K562 (cell line): ENCODE measurements around the gene C6orf163. TPM values are rescaled to one million over a fixed set of nuclear protein-coding genes. Genes with fewer than 3 reads are reported as not detected.

Experiments
- CBFA2T3 ChIP-seq: fragments of 450-650 bp; IDR thresholded peaks from 2 replicates; pipeline ENCODE4 v1.6.1; 2017
- CSDE1 ChIP-seq, 2 experiments: fragments of 450-650 bp; IDR thresholded peaks; 2 replicates each; pipeline ENCODE4 v1.6.1; 2016; ENCODE audit warnings: mild to moderate bottlenecking in 1 of 2
- FOXP1 ChIP-seq: sonication (generic); formaldehyde crosslinking; IDR thresholded peaks from 2 replicates; pipeline ENCODE4 v1.8.0; 2022; ENCODE audit warnings: mild to moderate bottlenecking, missing genetic modification reagents
- HDAC2 ChIP-seq: fragments of 450-650 bp; IDR thresholded peaks from 2 replicates; pipeline ENCODE4 v1.6.1; 2016; ENCODE audit warnings: mild to moderate bottlenecking
- KAT2B ChIP-seq: IDR thresholded peaks from one replicate; pipeline ENCODE4 v1.6.1; 2012; ENCODE audit warnings: low read depth, mild to moderate bottlenecking, control low read depth, inconsistent platforms, low read length, moderate library complexity
- NR1H2 ChIP-seq: sonication (generic); formaldehyde crosslinking; IDR thresholded peaks from 2 replicates; pipeline ENCODE4 v1.4.0; 2020; ENCODE audit warnings: mild to moderate bottlenecking, missing genetic modification reagents
- RB1 ChIP-seq: fragments of 450-650 bp; IDR thresholded peaks from 2 replicates; pipeline ENCODE4 v1.6.1; 2017; ENCODE audit warnings: low read depth, mild to moderate bottlenecking
- RBM17 ChIP-seq: fragments of 200-400 bp; formaldehyde crosslinking; IDR thresholded peaks from 2 replicates; pipeline ENCODE4 v1.6.1; 2017; ENCODE audit warnings: low read depth, mild to moderate bottlenecking, low read length, borderline replicate concordance
- SAP30 ChIP-seq: fragments of 200-600 bp; sonication (generic); IDR thresholded peaks from 2 replicates; pipeline ENCODE4 v1.6.1; 2012; ENCODE audit warnings: borderline replicate concordance, low read depth, mild to moderate bottlenecking, moderate library complexity, low read length, control low read depth, inconsistent platforms; ENCODE audit not compliant: insufficient read depth, poor library complexity, severe bottlenecking
- STAG1 ChIP-seq: sonication (generic); formaldehyde crosslinking; IDR thresholded peaks from 2 replicates; pipeline ENCODE4 v1.5.0; 2020; ENCODE audit warnings: missing genetic modification reagents, borderline replicate concordance
- ZBTB17 ChIP-seq: fragments of 450-650 bp; formaldehyde crosslinking; IDR thresholded peaks from 2 replicates; pipeline ENCODE4 v1.4.0; 2020; ENCODE audit warnings: mild to moderate bottlenecking
- ZKSCAN1 ChIP-seq: fragments of 150-350 bp; IDR thresholded peaks from 2 replicates; pipeline ENCODE4 v1.6.1; 2016; ENCODE audit warnings: low read depth, low read length
- ZKSCAN8 ChIP-seq: fragments of 200-800 bp; sonication (Bioruptor generic); IDR thresholded peaks from 2 replicates; pipeline ENCODE4 v1.6.1; 2016; ENCODE audit warnings: missing genetic modification characterization, missing compliant biosample characterization
- ZNF143 ChIP-seq: sonication (generic); formaldehyde crosslinking; IDR thresholded peaks from 2 replicates; pipeline ENCODE4 v1.9.0; 2022; ENCODE audit warnings: mild to moderate bottlenecking, missing genetic modification reagents
- ZNF311 ChIP-seq: fragments of 250-450 bp; sonication (Bioruptor Pico); IDR thresholded peaks from 2 replicates; pipeline ENCODE4 v1.4.0; 2020; ENCODE audit warnings: mild to moderate bottlenecking, moderate library complexity
- ZNF551 ChIP-seq: fragments of 250-450 bp; sonication (Bioruptor Pico); IDR thresholded peaks from 2 replicates; pipeline ENCODE4 v1.5.0; 2021; ENCODE audit warnings: mild to moderate bottlenecking, moderate library complexity
- ZNF699 ChIP-seq: fragments of 250-450 bp; sonication (Bioruptor Pico); IDR thresholded peaks from 2 replicates; pipeline ENCODE4 v1.8.0; 2021; ENCODE audit warnings: mild to moderate bottlenecking, moderate library complexity; ENCODE audit not compliant: insufficient replicate concordance
- ZNF780A ChIP-seq: fragments of 250-450 bp; sonication (Bioruptor Pico); IDR thresholded peaks from 2 replicates; pipeline ENCODE4 v1.5.0; 2021; ENCODE audit warnings: mild to moderate bottlenecking
- polyA plus RNA-seq, 8 experiments: library from polyadenylated mRNA; depleted of rRNA in 4 of 8; stranded (reverse) in 5 of 8; unstranded in 3 of 8; fragments of >200 nt; fragmentation: Nextera tagmentation in 2 of 8; fragmentation: Illumina TruSeq in 1 of 8; extraction: Ambion mirVana in 2 of 8; extraction: Trizol in 1 of 8; gene quantifications; 2 replicates each; pipeline versions ENCODE4 v1.2.1 to v1.2.3, GENCODE V29; 2011 to 2014; ENCODE audit warnings: inconsistent platforms in 1 of 8, missing spikeins in 1 of 8
- total RNA-seq, 7 experiments: library from RNA; depleted of rRNA in 6 of 7; stranded (reverse); fragments of >200 nt in 6 of 7; fragmentation: Illumina TruSeq in 2 of 7; extraction: Trizol in 2 of 7; gene quantifications; 2 replicates each; pipeline versions ENCODE4 v1.2.1 to v1.2.3, GENCODE V29; 2011 to 2021; ENCODE audit warnings: low replicate concordance in 1 of 7
- TF ChIP-seq, protein P1 (sequence below): fragments of 450-650 bp; IDR thresholded peaks from 2 replicates; pipeline ENCODE4 v1.6.1; 2016; ENCODE audit warnings: antibody characterized with exemption
- TF ChIP-seq, protein P2 (sequence below): fragments of 450-650 bp; IDR thresholded peaks from 2 replicates; pipeline ENCODE4 v1.6.1; 2016
- TF ChIP-seq, protein P3 (sequence below), 3 experiments: fragments of 200-800 bp in 1 of 3; fragments of 250-450 bp in 1 of 3; fragments of 450-650 bp in 1 of 3; sonication (Bioruptor Pico) in 1 of 3; sonication (Bioruptor generic) in 1 of 3; formaldehyde crosslinking in 1 of 3; IDR thresholded peaks; 2 replicates each; pipeline versions ENCODE4 v1.6.1 to v1.8.0; 2016 to 2022; ENCODE audit warnings: mild to moderate bottlenecking in 2 of 3, missing genetic modification characterization in 2 of 3, missing compliant biosample characterization in 1 of 3, moderate library complexity in 1 of 3
- TF ChIP-seq, protein P4 (sequence below): sonication (generic); formaldehyde crosslinking; IDR thresholded peaks from 2 replicates; pipeline ENCODE4 v1.8.0; 2022; ENCODE audit warnings: mild to moderate bottlenecking, missing genetic modification reagents

C6orf163 gene
- total and polyA plus RNA-seq, 9 of the 15 experiments (the other 6 are each of a cell fraction or from before 2014, with no cell fraction given): 0.67 to 4.7 (median 1.5) TPM

DNA sequence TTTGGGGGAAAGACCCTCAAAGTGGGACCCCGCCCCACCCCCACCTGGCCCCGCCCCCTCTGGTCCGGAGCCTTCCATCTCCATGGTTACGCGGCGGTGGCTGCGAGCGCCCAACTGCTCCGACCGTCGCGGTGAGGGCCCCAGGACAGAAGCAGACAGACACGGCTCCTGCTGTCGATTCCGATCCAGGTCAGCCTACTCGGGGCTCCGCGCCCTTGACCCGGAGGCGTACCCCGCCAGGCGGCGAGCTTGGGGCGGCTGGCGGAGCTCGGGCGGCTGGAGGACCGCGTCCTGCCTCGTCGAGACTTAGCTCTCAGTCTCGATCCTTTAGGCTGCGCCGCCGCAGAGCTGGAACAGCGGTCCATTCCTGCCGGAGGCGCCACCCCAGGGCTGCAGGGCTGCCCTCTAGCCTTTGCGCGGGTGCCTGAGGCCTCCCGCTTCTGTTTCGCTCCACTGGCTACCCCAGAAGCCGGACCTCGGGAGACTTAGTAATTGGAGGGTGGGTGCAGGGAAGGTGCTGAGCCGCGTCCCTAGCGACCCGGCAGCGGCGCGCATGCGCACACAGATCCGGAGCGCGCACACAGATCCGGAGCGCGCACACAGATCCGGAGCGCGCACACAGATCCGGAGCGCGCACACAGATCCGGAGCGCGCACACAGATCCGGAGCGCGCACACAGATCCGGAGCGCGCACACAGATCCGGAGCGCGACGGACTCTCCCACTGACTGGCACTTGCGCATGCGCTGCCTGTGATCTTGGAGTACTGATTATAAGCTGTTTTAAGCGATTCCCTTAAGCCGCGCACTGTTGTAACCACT lies 63.5 kb downstream of the C6orf163 start, which contains the start of gene CFAP206 (continued):
- TF ChIP-seq, protein P1, sequence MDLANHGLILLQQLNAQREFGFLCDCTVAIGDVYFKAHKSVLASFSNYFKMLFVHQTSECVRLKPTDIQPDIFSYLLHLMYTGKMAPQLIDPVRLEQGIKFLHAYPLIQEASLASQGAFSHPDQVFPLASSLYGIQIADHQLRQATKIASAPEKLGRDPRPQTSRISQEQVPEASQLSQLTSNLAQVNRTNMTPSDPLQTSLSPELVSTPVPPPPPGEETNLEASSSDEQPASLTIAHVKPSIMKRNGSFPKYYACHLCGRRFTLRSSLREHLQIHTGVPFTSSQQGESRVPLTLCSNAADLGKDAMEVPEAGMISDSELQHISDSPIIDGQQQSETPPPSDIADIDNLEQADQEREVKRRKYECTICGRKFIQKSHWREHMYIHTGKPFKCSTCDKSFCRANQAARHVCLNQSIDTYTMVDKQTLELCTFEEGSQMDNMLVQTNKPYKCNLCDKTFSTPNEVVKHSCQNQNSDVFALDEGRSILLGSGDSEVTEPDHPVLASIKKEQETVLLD: peak; percentile 96
- TF ChIP-seq ZNF311 (CRISPR knock-in tag) (no peak), RB1 (peak; percentile 36; the same call in 1 of the 2 replicates), ZKSCAN8 (no peak), CBFA2T3 (no peak), HDAC2 (no peak), NR1H2 (CRISPR knock-in tag) (0 out of 2 replicates have a peak, but pooled peaks have one; percentile 42), ZNF551 (CRISPR knock-in tag) (no peak), CSDE1 (IDR thresholded peaks at IDR 0.05) (peak in 1 of 2 experiments; percentile 24; a peak in 1 of 4 replicates), STAG1 (CRISPR knock-in tag) (no peak), KAT2B (peak; percentile 31), ZKSCAN1 (no peak), RBM17 (no peak), ZNF780A (CRISPR knock-in tag) (no peak), ZNF699 (CRISPR knock-in tag) (no peak), FOXP1 (CRISPR knock-in tag) (no peak), ZNF143 (CRISPR knock-in tag) (no peak), ZBTB17 (peak; percentile 87), SAP30 (peak; percentile 93)
- TF ChIP-seq, protein P2, sequence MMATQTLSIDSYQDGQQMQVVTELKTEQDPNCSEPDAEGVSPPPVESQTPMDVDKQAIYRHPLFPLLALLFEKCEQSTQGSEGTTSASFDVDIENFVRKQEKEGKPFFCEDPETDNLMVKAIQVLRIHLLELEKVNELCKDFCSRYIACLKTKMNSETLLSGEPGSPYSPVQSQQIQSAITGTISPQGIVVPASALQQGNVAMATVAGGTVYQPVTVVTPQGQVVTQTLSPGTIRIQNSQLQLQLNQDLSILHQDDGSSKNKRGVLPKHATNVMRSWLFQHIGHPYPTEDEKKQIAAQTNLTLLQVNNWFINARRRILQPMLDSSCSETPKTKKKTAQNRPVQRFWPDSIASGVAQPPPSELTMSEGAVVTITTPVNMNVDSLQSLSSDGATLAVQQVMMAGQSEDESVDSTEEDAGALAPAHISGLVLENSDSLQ: no peak
- TF ChIP-seq, protein P3, sequence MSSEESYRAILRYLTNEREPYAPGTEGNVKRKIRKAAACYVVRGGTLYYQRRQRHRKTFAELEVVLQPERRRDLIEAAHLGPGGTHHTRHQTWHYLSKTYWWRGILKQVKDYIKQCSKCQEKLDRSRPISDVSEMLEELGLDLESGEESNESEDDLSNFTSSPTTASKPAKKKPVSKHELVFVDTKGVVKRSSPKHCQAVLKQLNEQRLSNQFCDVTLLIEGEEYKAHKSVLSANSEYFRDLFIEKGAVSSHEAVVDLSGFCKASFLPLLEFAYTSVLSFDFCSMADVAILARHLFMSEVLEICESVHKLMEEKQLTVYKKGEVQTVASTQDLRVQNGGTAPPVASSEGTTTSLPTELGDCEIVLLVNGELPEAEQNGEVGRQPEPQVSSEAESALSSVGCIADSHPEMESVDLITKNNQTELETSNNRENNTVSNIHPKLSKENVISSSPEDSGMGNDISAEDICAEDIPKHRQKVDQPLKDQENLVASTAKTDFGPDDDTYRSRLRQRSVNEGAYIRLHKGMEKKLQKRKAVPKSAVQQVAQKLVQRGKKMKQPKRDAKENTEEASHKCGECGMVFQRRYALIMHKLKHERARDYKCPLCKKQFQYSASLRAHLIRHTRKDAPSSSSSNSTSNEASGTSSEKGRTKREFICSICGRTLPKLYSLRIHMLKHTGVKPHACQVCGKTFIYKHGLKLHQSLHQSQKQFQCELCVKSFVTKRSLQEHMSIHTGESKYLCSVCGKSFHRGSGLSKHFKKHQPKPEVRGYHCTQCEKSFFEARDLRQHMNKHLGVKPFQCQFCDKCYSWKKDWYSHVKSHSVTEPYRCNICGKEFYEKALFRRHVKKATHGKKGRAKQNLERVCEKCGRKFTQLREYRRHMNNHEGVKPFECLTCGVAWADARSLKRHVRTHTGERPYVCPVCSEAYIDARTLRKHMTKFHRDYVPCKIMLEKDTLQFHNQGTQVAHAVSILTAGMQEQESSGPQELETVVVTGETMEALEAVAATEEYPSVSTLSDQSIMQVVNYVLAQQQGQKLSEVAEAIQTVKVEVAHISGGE (CRISPR knock-in tag; IDR thresholded peaks at IDR 0.05): peak in 1 of 3 experiments; percentile 77; a peak in 2 of 6 replicates
- TF ChIP-seq, protein P4, sequence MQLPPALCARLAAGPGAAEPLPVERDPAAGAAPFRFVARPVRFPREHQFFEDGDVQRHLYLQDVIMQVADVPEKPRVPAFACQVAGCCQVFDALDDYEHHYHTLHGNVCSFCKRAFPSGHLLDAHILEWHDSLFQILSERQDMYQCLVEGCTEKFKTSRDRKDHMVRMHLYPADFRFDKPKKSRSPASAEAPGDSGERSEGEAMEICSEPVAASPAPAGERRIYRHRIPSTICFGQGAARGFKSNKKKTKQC: peak; percentile 68; the same call in 1 of the 2 replicates
